SK-N-SH treated with all-trans-retinoic acid at 6 μM for 48 hours (cell line): ENCODE data around the gene STARD6.

Experiments
- ATAC-seq: fragments of 200-7000 bp; cut with Tn5 transposase; 3 replicates; pipeline ENCODE4 v1.9.1; 2020; ENCODE audit warnings: mild to moderate bottlenecking, moderate library complexity
- ARNTL ChIP-seq: fragments of 450-650 bp; formaldehyde crosslinking; IDR thresholded peaks from 2 replicates; pipeline ENCODE4 v1.5.0; 2020; ENCODE audit warnings: low read depth, mild to moderate bottlenecking, moderate library complexity, borderline replicate concordance
- BACH2 ChIP-seq: fragments of 250-450 bp; sonication (Bioruptor Pico); IDR thresholded peaks from 2 replicates; pipeline ENCODE4 v1.9.0; 2021; ENCODE audit warnings: mild to moderate bottlenecking, borderline replicate concordance
- CREB5 ChIP-seq: fragments of 250-450 bp; sonication (Bioruptor Pico); IDR thresholded peaks from 2 replicates; pipeline ENCODE4 v1.5.1; 2020; ENCODE audit warnings: low read depth, mild to moderate bottlenecking, moderate library complexity
- CSDC2 ChIP-seq: fragments of 250-450 bp; sonication (Bioruptor Pico); IDR thresholded peaks from 2 replicates; pipeline ENCODE4 v1.5.0; 2020; ENCODE audit warnings: mild to moderate bottlenecking, moderate library complexity
- CSRNP3 ChIP-seq: fragments of 250-450 bp; sonication (Bioruptor Pico); IDR thresholded peaks from 2 replicates; pipeline ENCODE4 v1.5.1; 2021; ENCODE audit warnings: mild to moderate bottlenecking, moderate library complexity
- OSR1 ChIP-seq: fragments of 250-450 bp; sonication (Bioruptor Pico); IDR thresholded peaks from 2 replicates; pipeline ENCODE4 v1.8.0; 2022; ENCODE audit warnings: moderate library complexity, mild to moderate bottlenecking, inconsistent platforms
- POU6F1 ChIP-seq: fragments of 250-450 bp; sonication (Bioruptor Pico); IDR thresholded peaks from 2 replicates; pipeline ENCODE4 v1.8.0; 2021; ENCODE audit warnings: low read depth, mild to moderate bottlenecking, moderate library complexity, borderline replicate concordance
- PPARA ChIP-seq: fragments of 250-450 bp; sonication (Bioruptor Pico); IDR thresholded peaks from 2 replicates; pipeline ENCODE4 v1.5.0; 2020; ENCODE audit warnings: mild to moderate bottlenecking, borderline replicate concordance
- SNAI2 ChIP-seq: fragments of 250-450 bp; sonication (Bioruptor Pico); IDR thresholded peaks from 2 replicates; pipeline ENCODE4 v1.5.0; 2020; ENCODE audit warnings: mild to moderate bottlenecking, moderate library complexity
- TCF4 ChIP-seq: fragments of 250-450 bp; sonication (Bioruptor Pico); IDR thresholded peaks from 2 replicates; pipeline ENCODE4 v1.8.0; 2021; ENCODE audit warnings: mild to moderate bottlenecking, moderate library complexity, borderline replicate concordance
- TOX ChIP-seq: fragments of 250-450 bp; sonication (Bioruptor Pico); IDR thresholded peaks from 2 replicates; pipeline ENCODE4 v1.8.0; 2021; ENCODE audit warnings: mild to moderate bottlenecking, moderate library complexity, borderline replicate concordance
- TSHZ2 ChIP-seq: fragments of 250-450 bp; sonication (Bioruptor Pico); IDR thresholded peaks from 2 replicates; pipeline ENCODE4 v1.5.0; 2020; ENCODE audit warnings: mild to moderate bottlenecking, moderate library complexity
- ZFP3 ChIP-seq: fragments of 250-450 bp; sonication (Bioruptor Pico); IDR thresholded peaks from 2 replicates; pipeline ENCODE4 v1.5.0; 2020; ENCODE audit warnings: mild to moderate bottlenecking, moderate library complexity
- ZFP30 ChIP-seq: fragments of 450-650 bp; formaldehyde crosslinking; IDR thresholded peaks from 2 replicates; pipeline ENCODE4 v1.5.0; 2022; ENCODE audit warnings: mild to moderate bottlenecking, moderate library complexity
- ZNF565 ChIP-seq: fragments of 450-650 bp; formaldehyde crosslinking; conservative IDR thresholded peaks from 2 replicates; pipeline ENCODE4 v1.5.0; 2020; ENCODE audit warnings: low read depth, mild to moderate bottlenecking, moderate library complexity
- ZNF8 ChIP-seq: fragments of 450-650 bp; formaldehyde crosslinking; IDR thresholded peaks from 2 replicates; pipeline ENCODE4 v1.5.0; 2020; ENCODE audit warnings: mild to moderate bottlenecking, moderate library complexity
- TF ChIP-seq, protein P1 (sequence below): fragments of 250-450 bp; sonication (Bioruptor Pico); IDR thresholded peaks from 2 replicates; pipeline ENCODE4 v1.8.0; 2020; ENCODE audit warnings: mild to moderate bottlenecking, moderate library complexity, borderline replicate concordance

STARD6 gene

GRCh38 chr18:54357082-54357659 is 487 bp downstream of the STARD6 start:
- ATAC-seq: peak; percentile 65
- no peak for TF ChIP-seq TOX (CRISPR knock-in tag)
- TF ChIP-seq CREB5 (CRISPR knock-in tag): no peak
- TF ChIP-seq PPARA (CRISPR knock-in tag): no peak
- TF ChIP-seq TSHZ2 (CRISPR knock-in tag): no peak
- no peak for TF ChIP-seq ZNF565
- TF ChIP-seq BACH2 (CRISPR knock-in tag): no peak
- no peak for TF ChIP-seq ZFP3 (CRISPR knock-in tag)
- no peak for TF ChIP-seq TCF4 (CRISPR knock-in tag)
- TF ChIP-seq CSRNP3 (CRISPR knock-in tag): no peak
- TF ChIP-seq POU6F1: no peak
- no peak for TF ChIP-seq ZFP30

- no peak for ATAC-seq
Observed at GRCh38 chr18:54351186-54351585, 6.5 kb downstream of the STARD6 start.

DNA sequence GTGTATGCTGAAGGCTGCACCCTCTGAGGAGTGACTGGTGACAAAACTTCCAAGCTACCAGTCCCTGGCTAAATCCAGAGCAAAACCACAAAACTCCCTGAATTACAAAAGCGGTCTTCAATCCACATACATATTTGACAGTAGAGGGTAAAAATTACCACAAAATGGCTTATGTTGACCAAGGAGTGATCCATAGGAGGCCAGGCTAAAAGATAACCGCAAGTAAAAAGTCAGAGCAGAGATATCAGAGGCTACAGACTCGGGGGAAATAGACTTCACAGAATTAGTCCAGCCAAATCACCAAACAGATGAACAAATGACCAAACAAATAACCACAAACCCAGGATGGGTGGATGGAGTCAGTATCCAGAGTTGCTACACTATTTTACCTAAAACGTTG is 19.4 kb downstream of the STARD6 start:
- no peak for ATAC-seq
- TF ChIP-seq BACH2 (CRISPR knock-in tag): no peak
- TF ChIP-seq TSHZ2 (CRISPR knock-in tag): no peak
- TF ChIP-seq, protein P1, sequence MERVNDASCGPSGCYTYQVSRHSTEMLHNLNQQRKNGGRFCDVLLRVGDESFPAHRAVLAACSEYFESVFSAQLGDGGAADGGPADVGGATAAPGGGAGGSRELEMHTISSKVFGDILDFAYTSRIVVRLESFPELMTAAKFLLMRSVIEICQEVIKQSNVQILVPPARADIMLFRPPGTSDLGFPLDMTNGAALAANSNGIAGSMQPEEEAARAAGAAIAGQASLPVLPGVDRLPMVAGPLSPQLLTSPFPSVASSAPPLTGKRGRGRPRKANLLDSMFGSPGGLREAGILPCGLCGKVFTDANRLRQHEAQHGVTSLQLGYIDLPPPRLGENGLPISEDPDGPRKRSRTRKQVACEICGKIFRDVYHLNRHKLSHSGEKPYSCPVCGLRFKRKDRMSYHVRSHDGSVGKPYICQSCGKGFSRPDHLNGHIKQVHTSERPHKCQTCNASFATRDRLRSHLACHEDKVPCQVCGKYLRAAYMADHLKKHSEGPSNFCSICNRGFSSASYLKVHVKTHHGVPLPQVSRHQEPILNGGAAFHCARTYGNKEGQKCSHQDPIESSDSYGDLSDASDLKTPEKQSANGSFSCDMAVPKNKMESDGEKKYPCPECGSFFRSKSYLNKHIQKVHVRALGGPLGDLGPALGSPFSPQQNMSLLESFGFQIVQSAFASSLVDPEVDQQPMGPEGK: no peak
- TF ChIP-seq ARNTL (CRISPR knock-in tag): no peak
- no peak for TF ChIP-seq PPARA (CRISPR knock-in tag)
- no peak for TF ChIP-seq CREB5 (CRISPR knock-in tag)
- TF ChIP-seq ZFP30: no peak
- no peak for TF ChIP-seq ZFP3 (CRISPR knock-in tag)
- TF ChIP-seq CSDC2 (CRISPR knock-in tag): no peak
- TF ChIP-seq ZNF8: no peak
- no peak for TF ChIP-seq POU6F1

More at GRCh38 chr18:54351186-54351585, 6.5 kb downstream of the STARD6 start:
- TF ChIP-seq CSDC2 (CRISPR knock-in tag) (no peak), SNAI2 (CRISPR knock-in tag) (no peak), PPARA (CRISPR knock-in tag) (no peak), ZFP3 (CRISPR knock-in tag) (no peak), TOX (CRISPR knock-in tag) (no peak), OSR1 (no peak)
- TF ChIP-seq, protein P1: no peak
